ENCODE data around the gene ADISSP. TPM values are rescaled to one million over a fixed set of nuclear protein-coding genes. Genes with fewer than 3 reads are reported as not detected.

The ADISSP gene
- total RNA-seq, 1 donor, result 26.8 TPM

- no peak for DNase-seq (ENCODE audit: low read depth)
- H3K4me3 ChIP-seq (ENCODE audit: low read depth, low read length), result no peak overlapping the region
- no peak for TF ChIP-seq CTCF (IDR thresholded peaks at IDR 0.05; ENCODE audit: insufficient read depth, low read depth, low read length)
Observed at GRCh38 chr20:3743251-3743650, 24.3 kb downstream of the ADISSP start.

- no peak for TF ChIP-seq CTCF (IDR thresholded peaks at IDR 0.05; ENCODE audit: insufficient read depth, low read depth, low read length)
- H3K4me3 ChIP-seq (ENCODE audit: low read depth, low read length), result no peak overlapping the region
- no peak for DNase-seq (ENCODE audit: low read depth)
Observed at GRCh38 chr20:3741836-3742458, 25.6 kb downstream of the ADISSP start.

GRCh38 chr20:3740615-3741301 is 26.8 kb downstream of the ADISSP start:
- no peak for TF ChIP-seq CTCF (IDR thresholded peaks at IDR 0.05; ENCODE audit: insufficient read depth, low read depth, low read length)
- DNase-seq (ENCODE audit: low read depth), result no peak
- H3K4me3 ChIP-seq (ENCODE audit: low read depth, low read length), result no peak overlapping the region

- H3K4me3 ChIP-seq (ENCODE audit: low read depth, low read length), result no peak overlapping the region
- TF ChIP-seq CTCF (IDR thresholded peaks at IDR 0.05; ENCODE audit: insufficient read depth, low read depth, low read length), result no peak
- no peak for DNase-seq (ENCODE audit: low read depth)
Observed at GRCh38 chr20:3739926-3740451, 27.6 kb downstream of the ADISSP start.

- H3K4me3 ChIP-seq (ENCODE audit: low read depth, low read length), result no peak overlapping the region
- DNase-seq (ENCODE audit: low read depth), result no peak
- no peak for TF ChIP-seq CTCF (IDR thresholded peaks at IDR 0.05; ENCODE audit: insufficient read depth, low read depth, low read length)
Observed at GRCh38 chr20:3739054-3739925, 28.3 kb downstream of the ADISSP start.

GRCh38 chr20:3738111-3739053 is 29.2 kb downstream of the ADISSP start:
- no peak for DNase-seq (ENCODE audit: low read depth)
- H3K4me3 ChIP-seq (ENCODE audit: low read depth, low read length), result no peak overlapping the region
- no peak for TF ChIP-seq CTCF (IDR thresholded peaks at IDR 0.05; ENCODE audit: insufficient read depth, low read depth, low read length)
